ENCODE results near the gene CADPS2. TPM values are rescaled to one million over a fixed set of nuclear protein-coding genes. Genes with fewer than 3 reads are reported as not detected.

CADPS2 gene
- total RNA-seq, 8 experiments from 2014 or later, result 1.3 to 89.1 (median 3.1) TPM

DNA sequence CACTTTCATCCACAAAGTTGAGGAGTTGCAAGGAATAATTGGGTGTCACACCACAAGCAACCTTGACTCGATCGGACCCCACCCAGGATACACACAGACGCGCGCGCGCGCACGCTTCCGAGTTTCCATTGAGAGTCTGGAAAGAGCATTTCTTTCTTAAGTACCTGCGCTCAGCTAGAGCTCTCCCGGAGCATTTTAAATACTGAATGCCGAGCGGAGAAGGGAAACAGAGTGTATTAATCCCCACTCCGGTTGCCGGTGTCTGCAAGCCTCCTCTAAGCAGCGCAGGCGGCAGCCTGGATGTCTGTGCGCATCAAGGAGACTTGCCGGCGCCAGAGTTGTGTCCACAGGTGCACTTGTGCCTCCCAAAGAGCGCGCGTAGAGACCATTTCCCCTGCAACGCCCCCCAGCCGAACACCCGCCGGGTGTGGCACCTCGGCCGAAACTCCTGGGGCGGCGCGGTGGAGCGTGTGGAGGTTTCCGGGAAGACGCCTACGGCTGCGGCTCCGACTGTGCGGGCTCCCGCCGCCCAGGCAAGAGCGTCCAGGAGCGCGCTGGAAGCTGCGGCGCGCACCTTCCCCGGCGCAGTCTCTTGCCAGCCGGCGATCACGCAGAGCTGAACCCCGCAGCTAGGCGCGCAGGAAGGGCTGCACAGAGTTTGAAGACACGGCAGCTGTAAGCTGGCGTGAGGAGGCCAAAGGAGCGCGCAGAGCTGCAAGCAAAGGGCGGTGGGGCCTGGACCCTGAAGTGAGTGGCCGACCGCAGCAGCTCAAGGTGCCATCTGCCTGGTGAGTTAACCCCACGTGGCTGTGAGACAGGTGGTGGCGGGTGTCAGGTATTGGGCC lies 580.6 kb downstream of the CADPS2 start:
- Histone ChIP-seq H3K4me1 (replicated peaks in 1 of 2) (peaks cover 15 to 28% of the 10 kb centered on the region in 2 donors), H3K27ac (no peak overlapping the region), H3K4me3 (peak overlapping the region; percentile 2 to 37 (median 27))
- in situ Hi-C loops (cut with MboI; ENCODE audit: low pct_unique_long_range_greater_than_20kb in 2 of 9, low sequenced_read_pairs in 9 of 9, unreplicated experiment in 9 of 9), result no loop called here
- WGBS, 10 experiments, result 0 to 6% (median 4%) methylated on average over 1 to 13 of the region's 65 CpGs; no CpG with 5 or more reads in 3 of the 10 experiments
- ATAC-seq (replicated peaks in 6 of 8), result peak in 6 of 8 experiments; percentile 50 to 60 (median 60)

DNA sequence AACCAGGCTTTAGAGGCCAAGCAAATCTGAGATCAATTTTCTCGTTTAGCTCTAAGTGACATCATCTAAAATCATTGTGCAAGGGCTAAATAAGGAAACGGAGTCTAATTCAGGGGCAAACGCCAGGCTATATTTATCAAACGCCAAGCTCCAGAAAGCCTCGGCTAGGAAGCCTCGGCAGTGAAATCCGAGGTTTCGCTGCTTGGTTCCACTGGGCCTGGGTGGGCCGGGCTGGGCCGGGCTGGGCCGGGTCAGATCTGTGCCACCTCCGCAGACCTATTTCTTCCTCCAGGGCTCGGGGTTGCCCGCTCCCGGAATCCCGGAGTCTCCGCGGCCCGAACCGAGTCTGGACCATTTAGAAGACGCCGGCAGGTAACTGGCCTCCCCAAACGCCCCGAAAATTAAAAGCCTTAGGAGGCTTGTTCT lies 581.3 kb downstream of the CADPS2 start:
- WGBS, 10 experiments, result 0% methylated on average over 2 to 16 of the region's 24 CpGs; no CpG with 5 or more reads in 5 of the 10 experiments
- in situ Hi-C loops (cut with MboI; ENCODE audit: low pct_unique_long_range_greater_than_20kb in 2 of 9, low sequenced_read_pairs in 9 of 9, unreplicated experiment in 9 of 9), result no loop called here
- peak in 2 of 8 experiments; percentile 18 to 37 for ATAC-seq (replicated peaks in 6 of 8)
- peak overlapping the region in 3 of 5 donors; percentile 2 to 37 (median 27) for H3K4me3 ChIP-seq
- H3K27ac ChIP-seq, result no peak overlapping the region
- peaks cover 15 to 26% of the 10 kb centered on the region in 2 donors for H3K4me1 ChIP-seq (replicated peaks in 1 of 2)

DNA sequence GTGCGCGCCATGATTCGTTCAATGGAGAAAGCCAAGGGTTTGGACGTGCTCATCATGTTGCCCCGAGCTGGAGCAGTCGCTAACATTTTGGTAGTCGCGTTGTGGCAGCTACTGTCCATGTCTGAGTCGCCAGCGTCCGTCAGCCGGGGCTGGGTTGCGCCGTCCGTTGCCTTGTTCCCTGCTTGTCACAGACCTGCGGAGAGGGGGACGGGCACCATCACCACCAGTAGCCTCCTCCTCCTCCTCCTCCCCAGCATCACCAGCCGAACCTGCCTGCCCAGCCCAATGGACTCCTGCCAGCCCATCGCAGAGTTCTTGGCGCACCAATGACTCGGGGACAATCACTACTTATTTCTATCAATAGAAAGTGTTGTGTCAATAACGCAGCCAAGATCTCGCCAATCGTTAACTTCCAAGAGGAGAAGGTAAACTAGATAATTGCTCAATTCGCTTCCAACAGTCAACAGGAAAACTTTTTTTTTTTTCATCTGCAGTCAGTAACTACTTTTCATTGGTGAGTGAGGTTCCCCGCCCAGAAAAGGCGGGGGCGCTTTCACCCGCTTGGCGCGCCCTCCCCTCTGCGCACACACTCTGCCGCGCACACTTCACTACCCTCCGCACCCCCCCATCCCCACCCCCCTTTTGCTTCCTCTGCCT lies 581.8 kb downstream of the CADPS2 start, which contains the start of gene FEZF1:
Gene FEZF1 (minus strand): TSS at position 432 of the 657 bp plus-strand sequence. CDS start 313 bp downstream, at position 119.
- peak in 4 of 8 experiments; percentile 21 to 42 (median 23) for ATAC-seq (replicated peaks in 6 of 8)
- H3K4me1 ChIP-seq (replicated peaks in 1 of 2), result peaks cover 15 to 29% of the 10 kb centered on the region in 2 donors
- in situ Hi-C loops (cut with MboI; ENCODE audit: low pct_unique_long_range_greater_than_20kb in 2 of 9, low sequenced_read_pairs in 9 of 9, unreplicated experiment in 9 of 9), result no loop called here
- H3K4me3 ChIP-seq, result peak within 1 kb of the TSS in 3 of 5 donors; percentile 27 to 37 (median 27)
- WGBS, 10 experiments, result 0 to 11% (median 0%) methylated on average over 1 to 15 of the region's 35 CpGs; no CpG with 5 or more reads in 2 of the 10 experiments
- H3K27ac ChIP-seq, result no peak within 1 kb of the TSS

DNA sequence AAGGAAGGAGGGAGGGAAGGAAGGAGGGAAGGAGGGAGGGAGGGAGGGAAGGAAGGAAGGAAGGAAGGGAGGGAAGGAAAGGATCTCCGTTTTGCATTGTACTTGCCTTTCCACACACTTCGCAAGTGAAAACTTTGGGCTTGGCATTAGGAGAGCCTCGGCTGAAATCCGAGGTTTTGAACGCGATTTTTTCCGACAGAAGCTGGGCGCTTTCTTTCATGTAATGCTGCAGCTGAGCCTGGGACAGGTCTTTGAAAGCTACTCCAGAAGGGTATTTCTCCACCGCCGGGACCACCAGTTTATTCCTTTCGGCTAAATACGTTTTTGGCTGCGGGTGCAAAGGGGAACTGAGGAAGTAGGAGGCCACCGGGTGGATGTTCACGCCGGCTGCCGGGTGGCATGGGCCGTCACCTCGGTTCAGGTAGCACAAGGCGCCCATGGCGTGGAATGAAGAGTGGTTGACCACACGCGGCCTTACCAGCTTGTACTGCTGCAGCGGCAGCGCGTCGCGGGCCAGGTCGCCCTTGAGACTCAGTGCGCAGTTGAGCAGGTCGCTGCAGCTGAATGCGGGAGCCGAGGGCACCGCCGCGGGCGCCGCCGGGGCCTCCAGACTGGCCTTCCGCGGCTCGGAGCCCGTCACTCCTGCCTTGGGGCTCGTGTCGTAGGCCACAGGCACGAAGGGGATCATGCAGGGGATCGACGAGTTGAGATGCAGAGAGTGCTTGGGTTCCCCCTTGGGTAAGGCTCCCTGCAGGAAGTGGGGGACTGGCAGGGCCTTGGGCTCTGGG lies 582.5 kb downstream of the CADPS2 start:
- in situ Hi-C loops (cut with MboI; ENCODE audit: low pct_unique_long_range_greater_than_20kb in 2 of 9, low sequenced_read_pairs in 9 of 9, unreplicated experiment in 9 of 9), result no loop called here
- no peak overlapping the region for H3K4me3 ChIP-seq
- H3K4me1 ChIP-seq (replicated peaks in 1 of 2), result peaks cover 15 to 29% of the 10 kb centered on the region in 2 donors
- 0 to 23% (median 0%) methylated on average over 2 to 19 of the region's 48 CpGs; no CpG with 5 or more reads in 2 of the 10 experiments for WGBS, 10 experiments
- no peak overlapping the region for H3K27ac ChIP-seq
- peak in 5 of 8 experiments; percentile 40 to 49 (median 44) for ATAC-seq (replicated peaks in 6 of 8)

DNA sequence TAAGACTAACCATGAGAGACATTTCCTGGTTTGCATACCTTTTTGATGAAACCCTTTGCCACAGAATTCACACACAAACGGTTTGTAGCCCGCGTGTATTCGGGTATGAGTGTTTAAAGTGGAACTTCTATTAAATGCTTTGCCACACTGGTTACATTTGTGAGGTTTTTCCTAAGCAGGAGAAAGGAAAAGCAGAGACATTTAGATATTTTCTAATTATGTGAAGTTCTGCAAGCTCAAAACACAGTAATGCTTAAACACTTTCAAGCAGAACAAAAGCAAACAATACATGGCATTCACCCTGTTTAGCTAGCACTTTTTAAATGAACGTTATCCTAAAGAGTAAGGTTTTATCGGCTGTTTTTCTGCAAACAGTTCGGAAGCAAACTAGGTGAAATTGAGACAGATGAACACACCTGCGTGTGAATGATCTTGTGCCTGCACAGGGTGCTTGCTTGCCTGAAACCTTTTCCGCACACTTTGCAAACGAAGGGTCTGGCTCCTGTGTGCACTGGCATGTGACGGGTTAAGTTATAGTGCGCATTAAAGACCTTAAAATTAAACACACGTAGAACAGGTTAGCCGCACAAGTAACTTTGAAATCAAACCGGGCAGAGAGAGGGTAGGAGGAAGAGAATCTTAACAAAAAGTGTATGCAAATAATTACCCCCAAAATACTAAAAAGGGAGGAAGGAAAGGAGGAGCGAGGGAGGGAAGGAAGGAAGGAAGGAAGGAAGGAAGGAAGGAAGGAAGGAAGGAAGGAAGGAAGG lies 583.3 kb downstream of the CADPS2 start:
- WGBS, 10 experiments, result 0 to 17% (median 4%) methylated on average over 4 to 15 of the region's 16 CpGs
- in situ Hi-C loops (cut with MboI; ENCODE audit: low pct_unique_long_range_greater_than_20kb in 2 of 9, low sequenced_read_pairs in 9 of 9, unreplicated experiment in 9 of 9), result no loop called here
- no peak for ATAC-seq (replicated peaks in 6 of 8)
- H3K27ac ChIP-seq, result no peak overlapping the region
- no peak overlapping the region for H3K4me3 ChIP-seq
- H3K4me1 ChIP-seq (replicated peaks in 1 of 2), result peaks cover 15 to 29% of the 10 kb centered on the region in 2 donors

DNA sequence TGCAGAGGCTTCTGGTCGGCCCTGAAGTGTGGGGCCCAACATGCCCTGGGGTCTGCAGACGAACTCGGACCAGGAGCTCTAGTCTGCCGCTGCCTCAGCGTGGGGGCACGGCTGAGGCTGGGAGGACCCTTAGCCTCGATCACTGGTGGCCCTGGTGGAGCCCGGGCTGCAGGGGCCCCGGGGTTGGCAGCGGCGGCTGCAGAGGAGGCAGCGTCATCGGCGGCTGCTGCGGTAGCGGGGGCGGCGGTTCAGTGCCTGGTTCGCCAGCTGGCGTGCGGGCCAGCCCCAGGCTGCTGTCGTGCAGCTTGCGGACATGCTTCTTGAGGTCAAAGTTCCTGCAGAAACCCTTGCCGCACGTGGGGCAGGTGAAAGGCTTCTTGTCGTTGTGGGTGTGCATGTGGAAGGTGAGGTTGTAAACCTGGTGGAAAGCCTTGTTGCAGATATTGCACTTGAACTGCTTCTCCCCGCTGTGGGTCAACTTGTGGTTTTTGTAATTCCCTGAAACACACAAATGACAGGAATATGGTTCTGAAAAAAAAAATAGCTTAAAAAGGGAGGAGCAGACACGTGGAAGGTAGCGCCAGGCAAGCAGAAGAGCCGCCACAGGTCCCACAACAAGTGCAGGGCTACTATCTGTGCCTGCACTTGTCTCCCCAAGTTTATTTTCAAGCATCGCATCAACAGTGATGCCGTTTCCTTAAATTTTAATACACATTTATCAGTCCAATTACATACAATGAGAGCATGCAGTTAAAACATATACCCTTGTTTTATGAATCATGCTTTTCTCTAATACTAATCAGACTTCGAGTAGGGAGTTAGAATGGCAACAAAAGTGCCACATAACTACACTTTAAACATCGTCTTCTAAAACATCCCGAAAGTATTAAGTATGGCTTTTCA lies 584.2 kb downstream of the CADPS2 start:
- Histone ChIP-seq H3K4me1 (replicated peaks in 1 of 2) (peaks cover 15 to 29% of the 10 kb centered on the region in 2 donors), H3K27ac (no peak overlapping the region), H3K4me3 (no peak overlapping the region)
- 0 to 22% (median 12%) methylated on average over 4 to 20 of the region's 35 CpGs for WGBS, 10 experiments
- in situ Hi-C loops (cut with MboI; ENCODE audit: low pct_unique_long_range_greater_than_20kb in 2 of 9, low sequenced_read_pairs in 9 of 9, unreplicated experiment in 9 of 9), result no loop called here
- ATAC-seq (replicated peaks in 6 of 8), result no peak

DNA sequence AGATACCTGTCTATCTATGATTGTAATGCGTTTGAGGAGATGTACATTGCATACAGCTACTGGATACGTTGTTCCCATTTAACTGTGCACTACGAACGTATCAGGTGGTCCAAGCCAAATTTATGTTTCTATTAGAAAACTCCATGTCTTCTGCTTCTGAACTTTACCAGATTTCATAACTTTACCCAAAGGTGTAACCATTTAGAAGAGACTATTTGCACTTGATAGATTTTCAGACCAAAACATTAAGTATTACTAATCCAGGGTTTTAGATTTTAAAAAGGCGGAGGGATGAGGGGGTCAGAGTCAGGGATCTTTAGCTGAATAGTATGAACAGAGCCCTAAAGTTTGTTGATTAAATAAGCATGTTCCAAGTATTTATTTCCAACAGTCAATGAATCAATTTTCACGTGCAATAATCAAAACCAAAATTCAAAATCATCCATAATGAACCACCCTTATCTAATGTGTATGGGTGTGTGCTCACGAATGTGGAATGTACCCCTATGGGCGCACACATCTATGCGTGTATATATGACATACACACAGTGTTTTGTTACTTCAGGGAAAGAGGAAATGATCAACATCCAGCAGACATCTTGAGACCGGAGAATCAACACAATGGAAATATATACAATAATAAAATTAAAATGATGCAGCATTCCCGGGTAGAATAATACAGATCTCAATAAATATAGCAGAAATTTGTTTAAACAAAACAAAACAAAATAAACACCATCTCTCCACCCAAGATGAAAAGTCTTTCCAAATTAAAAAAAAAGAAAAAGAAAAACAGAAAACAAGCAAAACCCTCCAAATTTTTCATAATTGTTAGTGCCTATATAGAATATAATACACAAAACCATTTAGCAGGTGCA lies 585.1 kb downstream of the CADPS2 start:
- H3K27ac ChIP-seq, result no peak overlapping the region
- H3K4me3 ChIP-seq, result no peak overlapping the region
- no peak for ATAC-seq (replicated peaks in 6 of 8)
- peaks cover 15 to 29% of the 10 kb centered on the region in 2 donors for H3K4me1 ChIP-seq (replicated peaks in 1 of 2)
- in situ Hi-C loops (cut with MboI; ENCODE audit: low pct_unique_long_range_greater_than_20kb in 2 of 9, low sequenced_read_pairs in 9 of 9, unreplicated experiment in 9 of 9), result no loop called here
- WGBS, 10 experiments, result 15 to 50% (median 20%) methylated on average over 2 to 11 of the region's 11 CpGs

DNA sequence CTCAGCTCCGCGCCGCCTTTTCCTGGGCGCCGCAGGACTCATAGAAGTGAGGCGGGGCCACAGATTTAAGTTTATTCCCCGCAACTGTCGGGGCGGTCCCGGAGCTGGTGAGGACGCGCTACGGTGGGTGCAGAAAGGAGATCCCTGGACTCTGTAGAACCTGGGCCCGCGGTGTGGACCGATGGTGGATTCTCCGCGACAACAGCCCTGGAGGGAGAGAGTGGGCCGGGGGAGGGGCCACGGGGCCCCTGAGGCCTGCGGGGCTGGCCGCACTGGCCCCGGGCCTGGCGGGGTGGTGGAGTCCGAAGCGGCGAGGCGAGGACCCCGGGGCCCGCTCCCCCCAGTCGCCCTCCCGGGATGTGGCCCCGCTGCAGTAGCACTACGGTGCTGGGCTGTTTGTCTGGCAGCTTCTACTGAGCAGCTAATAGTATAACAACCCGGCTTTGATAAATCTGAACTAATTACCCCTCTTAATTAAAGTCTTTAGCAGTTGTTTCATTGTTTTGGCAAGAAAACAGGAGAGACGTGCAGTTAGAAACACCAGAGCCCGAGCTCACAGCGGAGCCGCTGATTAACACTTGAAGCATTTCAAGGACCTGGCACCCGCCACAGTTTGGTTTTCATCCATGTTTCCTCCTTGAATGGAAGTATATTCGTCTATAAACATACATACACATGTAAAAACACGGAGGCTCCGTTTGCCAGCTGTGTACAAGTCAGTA lies 585.9 kb downstream of the CADPS2 start:
- no peak overlapping the region for H3K4me3 ChIP-seq
- in situ Hi-C loops (cut with MboI; ENCODE audit: low pct_unique_long_range_greater_than_20kb in 2 of 9, low sequenced_read_pairs in 9 of 9, unreplicated experiment in 9 of 9), result no loop called here
- ATAC-seq (replicated peaks in 6 of 8), result peak in 2 of 8 experiments; percentile 16 to 45
- no peak overlapping the region for H3K27ac ChIP-seq
- H3K4me1 ChIP-seq (replicated peaks in 1 of 2), result peaks cover 10 to 23% of the 10 kb centered on the region in 2 donors
- 0 to 5% (median 0%) methylated on average over 2 to 9 of the region's 43 CpGs; no CpG with 5 or more reads in 4 of the 10 experiments for WGBS, 10 experiments

DNA sequence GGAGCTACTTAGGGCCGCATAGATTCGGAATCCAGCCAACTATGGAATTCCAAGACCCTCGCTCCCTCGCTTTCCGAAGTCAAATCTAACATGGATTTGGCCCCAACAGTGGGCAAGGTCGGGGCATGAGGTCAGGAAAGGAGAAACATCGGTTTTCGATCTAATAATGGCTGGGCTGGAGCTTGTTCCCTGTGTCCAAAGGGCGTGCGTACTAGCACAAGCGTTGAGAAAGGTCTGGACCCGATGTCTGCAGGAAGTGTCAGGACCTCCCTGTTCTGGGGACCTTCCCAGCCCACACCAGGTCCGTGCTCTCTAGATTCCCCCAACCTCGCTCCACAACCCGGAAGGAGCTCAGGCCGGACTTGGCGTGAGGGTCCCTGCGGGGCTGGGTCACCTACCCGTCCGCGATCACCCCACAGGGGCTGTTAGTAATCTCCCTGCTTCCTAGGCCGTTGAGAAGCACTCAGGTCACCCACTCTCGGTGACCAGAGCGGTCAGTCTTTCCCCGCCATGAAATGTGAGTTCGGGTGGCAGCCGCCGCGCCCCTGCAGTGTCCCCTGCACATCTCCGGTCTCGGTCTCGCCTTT lies 586.5 kb downstream of the CADPS2 start:
- WGBS, 10 experiments, result 0 to 29% (median 11%) methylated on average over 1 to 10 of the region's 32 CpGs
- Histone ChIP-seq H3K4me1 (replicated peaks in 1 of 2) (peaks cover 6 to 16% of the 10 kb centered on the region in 2 donors), H3K4me3 (no peak overlapping the region), H3K27ac (no peak overlapping the region)
- in situ Hi-C loops (cut with MboI; ENCODE audit: low pct_unique_long_range_greater_than_20kb in 2 of 9, low sequenced_read_pairs in 9 of 9, unreplicated experiment in 9 of 9), result no loop called here
- ATAC-seq (replicated peaks in 6 of 8), result peak in 3 of 8 experiments; percentile 12 to 35 (median 24)

DNA sequence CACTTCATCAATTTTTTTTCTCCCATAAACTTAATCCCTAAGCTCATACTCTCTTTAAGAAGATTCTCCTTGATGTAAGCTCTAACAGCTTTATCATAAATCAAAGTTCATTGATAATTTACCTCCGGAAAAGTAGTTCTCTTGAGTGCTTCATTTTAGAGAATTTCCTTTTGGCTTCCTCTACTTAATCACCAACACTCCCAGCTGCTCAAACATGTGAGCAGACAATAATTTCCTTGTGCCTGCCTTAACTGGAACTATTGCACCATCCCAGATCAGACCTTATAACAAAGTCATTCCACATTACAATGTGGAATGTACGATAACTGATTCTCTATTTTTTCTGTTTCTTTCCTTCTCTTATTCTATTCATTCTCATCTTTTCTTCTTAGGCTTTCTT lies 587.6 kb downstream of the CADPS2 start:
- Histone ChIP-seq H3K4me1 (replicated peaks in 1 of 2) (peaks cover 0 to 7% of the 10 kb centered on the region in 2 donors), H3K27ac (no peak overlapping the region), H3K4me3 (no peak overlapping the region)
- 10 to 80% (median 58%) methylated on average over 1 to 2 of the region's 2 CpGs; no CpG with 5 or more reads in 2 of the 10 experiments for WGBS, 10 experiments
- no peak for ATAC-seq (replicated peaks in 6 of 8)
- in situ Hi-C loops (cut with MboI; ENCODE audit: low pct_unique_long_range_greater_than_20kb in 2 of 9, low sequenced_read_pairs in 9 of 9, unreplicated experiment in 9 of 9), result no loop called here
